ENCODE data around the gene IGLL1. TPM values are rescaled to one million over a fixed set of nuclear protein-coding genes. Genes with fewer than 3 reads are reported as not detected.

Gene IGLL1
- total and polyA plus RNA-seq, 2 experiments from 2014 or later = not detected

- WGBS (ENCODE audit: low lambda C conversion rate, missing lambda C conversion rate) = 93% methylated on average over 16 of the region's 19 CpGs
- Histone ChIP-seq H3K36me3 (replicated peaks; ENCODE audit: insufficient read depth, low read depth) (no peaks in the 10 kb centered on the region), H3K27ac (no peak overlapping the region), H3K27me3 (no peaks in the 10 kb centered on the region), H3K4me1 (ENCODE audit: insufficient read depth) (peaks cover 44% of the 10 kb centered on the region), H3K9me2 (replicated peaks; ENCODE audit: insufficient read depth) (no peaks in the 10 kb centered on the region), H3K4me2 (no peak overlapping the region), H3K9me3 (ENCODE audit: low read depth) (no peaks in the 10 kb centered on the region), H3K4me3 (no peak overlapping the region), H4K20me1 (ENCODE audit: insufficient read depth, poor library complexity, severe bottlenecking) (no peaks in the 10 kb centered on the region), H3K79me2 (no peaks in the 10 kb centered on the region), H2AFZ (no peak overlapping the region)
- no peak for TF ChIP-seq EZH2 (IDR thresholded peaks at IDR 0.05; ENCODE audit: borderline replicate concordance)
- no peak for TF ChIP-seq EZH2phosphoT487 (IDR thresholded peaks at IDR 0.05; ENCODE audit: low read depth, severe bottlenecking, unreplicated experiment)
- no peak for TF ChIP-seq CTCF (IDR thresholded peaks at IDR 0.05; ENCODE audit: poor library complexity)
- DNase-seq (ENCODE audit: low spot score) = no peak
Measured at GRCh38 chr22:23527971-23528740, 51.9 kb downstream of the IGLL1 start.

GRCh38 chr22:23526596-23527316, 53.3 kb downstream of the IGLL1 start:
- no peak for TF ChIP-seq EZH2phosphoT487 (IDR thresholded peaks at IDR 0.05; ENCODE audit: low read depth, severe bottlenecking, unreplicated experiment)
- TF ChIP-seq CTCF (IDR thresholded peaks at IDR 0.05; ENCODE audit: poor library complexity) = no peak
- no peak for TF ChIP-seq EZH2 (IDR thresholded peaks at IDR 0.05; ENCODE audit: borderline replicate concordance)
- Histone ChIP-seq H3K36me3 (replicated peaks; ENCODE audit: insufficient read depth, low read depth) (no peaks in the 10 kb centered on the region), H2AFZ (no peak overlapping the region), H3K4me3 (no peak overlapping the region), H3K27ac (no peak overlapping the region), H3K27me3 (no peaks in the 10 kb centered on the region), H4K20me1 (ENCODE audit: insufficient read depth, poor library complexity, severe bottlenecking) (no peaks in the 10 kb centered on the region), H3K4me1 (ENCODE audit: insufficient read depth) (peaks cover 43% of the 10 kb centered on the region), H3K9me3 (ENCODE audit: low read depth) (no peaks in the 10 kb centered on the region), H3K79me2 (no peaks in the 10 kb centered on the region), H3K9me2 (replicated peaks; ENCODE audit: insufficient read depth) (no peaks in the 10 kb centered on the region), H3K4me2 (no peak overlapping the region)
- WGBS (ENCODE audit: low lambda C conversion rate, missing lambda C conversion rate) = 89% methylated on average over 17 of the region's 17 CpGs
- DNase-seq (ENCODE audit: low spot score) = no peak

- no peaks in the 10 kb centered on the region for H3K36me3 ChIP-seq (replicated peaks; ENCODE audit: insufficient read depth, low read depth)
- no peaks in the 10 kb centered on the region for H3K9me2 ChIP-seq (replicated peaks; ENCODE audit: insufficient read depth)
- H3K9me3 ChIP-seq (ENCODE audit: low read depth) = no peaks in the 10 kb centered on the region
- H3K27ac ChIP-seq = no peak overlapping the region
- H3K79me2 ChIP-seq = no peaks in the 10 kb centered on the region
- no peak for TF ChIP-seq EZH2phosphoT487 (IDR thresholded peaks at IDR 0.05; ENCODE audit: low read depth, severe bottlenecking, unreplicated experiment)
- no peak for TF ChIP-seq CTCF (IDR thresholded peaks at IDR 0.05; ENCODE audit: poor library complexity)
- TF ChIP-seq EZH2 (IDR thresholded peaks at IDR 0.05; ENCODE audit: borderline replicate concordance) = no peak
- no peak for DNase-seq (ENCODE audit: low spot score)
- no peaks in the 10 kb centered on the region for H4K20me1 ChIP-seq (ENCODE audit: insufficient read depth, poor library complexity, severe bottlenecking)
- WGBS (ENCODE audit: low lambda C conversion rate, missing lambda C conversion rate) = 94% methylated on average over 10 of the region's 11 CpGs
- H2AFZ ChIP-seq = no peak overlapping the region
- no peak overlapping the region for H3K4me3 ChIP-seq
- no peaks in the 10 kb centered on the region for H3K27me3 ChIP-seq
- H3K4me2 ChIP-seq = no peak overlapping the region
- peaks cover 43% of the 10 kb centered on the region for H3K4me1 ChIP-seq (ENCODE audit: insufficient read depth)
Measured at GRCh38 chr22:23525510-23525909, 54.6 kb downstream of the IGLL1 start.
